Activated CD4-positive, alpha-beta T cell treated with anti-CD3 and anti-CD28 coated beads for 36 hours (primary cell): Measurements from ENCODE around the gene CBFA2T2. TPM values are rescaled to one million over a fixed set of nuclear protein-coding genes. Genes with fewer than 3 reads are reported as not detected.
"Not testable (repeated sequence)": the region's sequence is repeated elsewhere in the genome, so short reads cannot be mapped to it uniquely, and the experiment has no call there.

Experiments
- ATAC-seq: fragments of 200-7000 bp; cut with Tn5 transposase; one replicate; pipeline ENCODE4 v1.10.0; 2021; ENCODE audit warnings: mild to moderate bottlenecking, moderate library complexity
- CTCF ChIA-PET: fragments of 350-600 bp; sonication (Branson Sonifier 250); formaldehyde crosslinking; loops from one replicate; lab custom pipeline; 2021; ENCODE audit warnings: antibody characterized with exemption; lab: Charles Lee
- POLR2A ChIA-PET: fragments of 350-600 bp; sonication (Branson Sonifier 250); formaldehyde crosslinking; loops from one replicate; lab custom pipeline; 2021; ENCODE audit warnings: antibody characterized with exemption, inconsistent platforms; lab: Charles Lee
- DNase-seq: peaks from one replicate; pipeline ENCODE4 v3.0.0-alpha.2; 2020
- H3K27ac Mint-ChIP-seq: one replicate; pipeline ENCODE4 v1.8.0; 2021; ENCODE audit warnings: mixed read lengths
- H3K27me3 Mint-ChIP-seq: one replicate; pipeline ENCODE4 v1.8.0; 2021; ENCODE audit warnings: mixed read lengths
- H3K36me3 Mint-ChIP-seq: one replicate; pipeline ENCODE4 v1.8.0; 2021; ENCODE audit warnings: low read depth, mixed read lengths
- H3K4me1 Mint-ChIP-seq: one replicate; pipeline ENCODE4 v1.8.0; 2021; ENCODE audit warnings: mixed read lengths
- H3K4me3 Mint-ChIP-seq: one replicate; pipeline ENCODE4 v1.8.0; 2021; ENCODE audit warnings: mild to moderate bottlenecking, moderate library complexity, mixed read lengths
- H3K9me3 Mint-ChIP-seq: one replicate; pipeline ENCODE4 v1.8.0; 2021; ENCODE audit warnings: low read depth, mixed read lengths
- intact Hi-C, 2 experiments: fragments of 100-400 bp; cut with DNase I in 1 of 2; cut with micrococcal nuclease in 1 of 2; formaldehyde crosslinking; loops; one replicate each; pipeline versions ENCODE4 v1.14.2 to v1.15.1; 2022 to 2024; cut with DNase I, micrococcal nuclease
- total RNA-seq, 2 experiments: library from RNA; stranded (reverse); gene quantifications; one replicate each; pipeline ENCODE4 v1.2.3, GENCODE V29; 2021

CBFA2T2 gene
- total RNA-seq, 2 experiments from 2014 or later, result 10.9 to 12.9 TPM

GRCh38 chr20:33627577-33628216 lies 137.8 kb downstream of the CBFA2T2 start:
- intact Hi-C loops, result no loop called here
- peaks cover 40% of the 10 kb centered on the region for H3K36me3 Mint-ChIP-seq
- H3K4me1 Mint-ChIP-seq, result peaks cover 16% of the 10 kb centered on the region
- no peak overlapping the region for H3K27ac Mint-ChIP-seq
- ChIA-PET POLR2A (no interaction called here), CTCF (no interaction called here)
- no peaks in the 10 kb centered on the region for H3K9me3 Mint-ChIP-seq
- DNase-seq (no peak), ATAC-seq (no peak)
- no peaks in the 10 kb centered on the region for H3K27me3 Mint-ChIP-seq
- H3K4me3 Mint-ChIP-seq, result no peak overlapping the region

- CTCF ChIA-PET, result no interaction called here
- peaks cover 34% of the 10 kb centered on the region for H3K36me3 Mint-ChIP-seq
- no peak overlapping the region for H3K27ac Mint-ChIP-seq
Observed at GRCh38 chr20:33629533-33629932, 139.6 kb downstream of the CBFA2T2 start.

GRCh38 chr20:33629979-33630378 lies 140.1 kb downstream of the CBFA2T2 start:
- ChIA-PET CTCF (no interaction called here), POLR2A (no interaction called here)
- no peaks in the 10 kb centered on the region for H3K27me3 Mint-ChIP-seq
- H3K4me3 Mint-ChIP-seq, result no peak overlapping the region
- H3K36me3 Mint-ChIP-seq, result peaks cover 36% of the 10 kb centered on the region
- H3K27ac Mint-ChIP-seq, result no peak overlapping the region
- H3K4me1 Mint-ChIP-seq, result peaks cover 5% of the 10 kb centered on the region
- ATAC-seq (no peak), DNase-seq (no peak)
- H3K9me3 Mint-ChIP-seq, result no peaks in the 10 kb centered on the region
- intact Hi-C loops, result no loop called here

More at GRCh38 chr20:33629533-33629932, 139.6 kb downstream of the CBFA2T2 start:
- no peak overlapping the region for H3K4me3 Mint-ChIP-seq
- H3K27me3 Mint-ChIP-seq, result no peaks in the 10 kb centered on the region
- DNase-seq (no peak), ATAC-seq (no peak)
- H3K4me1 Mint-ChIP-seq, result peaks cover 8% of the 10 kb centered on the region
- H3K9me3 Mint-ChIP-seq, result no peaks in the 10 kb centered on the region
- POLR2A ChIA-PET, result no interaction called here
- intact Hi-C loops, result no loop called here

- no peak for DNase-seq
- Mint-ChIP-seq H3K27ac (peak overlapping the region; percentile 28), H3K4me1 (peaks cover 5% of the 10 kb centered on the region), H3K4me3 (no peak overlapping the region), H3K36me3 (peaks cover 33% of the 10 kb centered on the region), H3K27me3 (no peaks in the 10 kb centered on the region), H3K9me3 (no peaks in the 10 kb centered on the region)
- ATAC-seq, result no peak
- ChIA-PET CTCF (no interaction called here), POLR2A (no interaction called here)
- intact Hi-C loops, result no loop called here
Observed at GRCh38 chr20:33630507-33630906, 140.6 kb downstream of the CBFA2T2 start.

- H3K27me3 Mint-ChIP-seq, POLR2A ChIA-PET, H3K4me3 Mint-ChIP-seq, H3K27ac Mint-ChIP-seq, H3K4me1 Mint-ChIP-seq, H3K9me3 Mint-ChIP-seq, DNase-seq, ATAC-seq, intact Hi-C loops: not testable (repeated sequence)
- peaks cover 30% of the 10 kb centered on the region for H3K36me3 Mint-ChIP-seq
- CTCF ChIA-PET, result interaction anchor here (0.5 to 0.7 kb wide), 2 partner anchors 332 to 716 kb away, joined by 3 read pairs; no protein-coding TSS in a partner anchor
Observed at GRCh38 chr20:33631910-33632309, 142.0 kb downstream of the CBFA2T2 start.

- Mint-ChIP-seq H3K27ac (no peak overlapping the region), H3K4me3 (no peak overlapping the region), H3K27me3 (no peaks in the 10 kb centered on the region), H3K36me3 (peaks cover 23% of the 10 kb centered on the region), H3K9me3 (no peaks in the 10 kb centered on the region), H3K4me1 (peaks cover 5% of the 10 kb centered on the region)
- DNase-seq (no peak), ATAC-seq (no peak)
- POLR2A ChIA-PET, result no interaction called here
- CTCF ChIA-PET, result no interaction called here
- intact Hi-C loops, result no loop called here
Observed at GRCh38 chr20:33635341-33635740, 145.4 kb downstream of the CBFA2T2 start.

GRCh38 chr20:33636776-33637175 lies 146.9 kb downstream of the CBFA2T2 start:
- CTCF ChIA-PET, result interaction anchor here (0.6 kb wide), 1 partner anchor 152 kb away, joined by 3 read pairs; no protein-coding TSS in a partner anchor
- intact Hi-C loops, result no loop called here
- ATAC-seq (no peak), DNase-seq (no peak)
- peaks cover 5% of the 10 kb centered on the region for H3K4me1 Mint-ChIP-seq
- POLR2A ChIA-PET, result no interaction called here
- H3K9me3 Mint-ChIP-seq, result no peaks in the 10 kb centered on the region
- H3K36me3 Mint-ChIP-seq, result peaks cover 18% of the 10 kb centered on the region
- no peaks in the 10 kb centered on the region for H3K27me3 Mint-ChIP-seq
- H3K27ac Mint-ChIP-seq, result no peak overlapping the region
- H3K4me3 Mint-ChIP-seq, result no peak overlapping the region

GRCh38 chr20:33640287-33640686 lies 150.4 kb downstream of the CBFA2T2 start:
- Mint-ChIP-seq H3K27me3 (no peaks in the 10 kb centered on the region), H3K36me3 (peaks cover 15% of the 10 kb centered on the region), H3K4me1 (no peaks in the 10 kb centered on the region), H3K9me3 (no peaks in the 10 kb centered on the region), H3K4me3 (no peak overlapping the region), H3K27ac (peak overlapping the region; percentile 5)
- intact Hi-C loops, result no loop called here
- ChIA-PET POLR2A (interaction anchor here (0.7 kb wide), 1 partner anchor 228 kb away, joined by 9 read pairs; no protein-coding TSS in a partner anchor), CTCF (no interaction called here)
- ATAC-seq (no peak), DNase-seq (no peak)

- no peaks in the 10 kb centered on the region for H3K27me3 Mint-ChIP-seq
- H3K27ac Mint-ChIP-seq, result no peak overlapping the region
- H3K4me3 Mint-ChIP-seq, result no peak overlapping the region
- ChIA-PET POLR2A (no interaction called here), CTCF (no interaction called here)
- no peaks in the 10 kb centered on the region for H3K9me3 Mint-ChIP-seq
- DNase-seq (no peak), ATAC-seq (no peak)
- intact Hi-C loops, result no loop called here
- peaks cover 16% of the 10 kb centered on the region for H3K36me3 Mint-ChIP-seq
- peaks cover 17% of the 10 kb centered on the region for H3K4me1 Mint-ChIP-seq
Observed at GRCh38 chr20:33644313-33645071, 154.6 kb downstream of the CBFA2T2 start.

- ChIA-PET POLR2A (no interaction called here), CTCF (no interaction called here)
- ATAC-seq, result no peak
- Mint-ChIP-seq H3K27ac (no peak overlapping the region), H3K4me1 (peaks cover 22% of the 10 kb centered on the region), H3K4me3 (no peak overlapping the region), H3K36me3 (peaks cover 14% of the 10 kb centered on the region), H3K27me3 (no peaks in the 10 kb centered on the region), H3K9me3 (no peaks in the 10 kb centered on the region)
- no peak for DNase-seq
- intact Hi-C loops, result no loop called here
Observed at GRCh38 chr20:33645072-33645358, 155.1 kb downstream of the CBFA2T2 start.

GRCh38 chr20:33645396-33645795 lies 155.5 kb downstream of the CBFA2T2 start:
- peaks cover 22% of the 10 kb centered on the region for H3K4me1 Mint-ChIP-seq
- POLR2A ChIA-PET, result no interaction called here
- intact Hi-C loops, result no loop called here
- no peaks in the 10 kb centered on the region for H3K27me3 Mint-ChIP-seq
- no peaks in the 10 kb centered on the region for H3K9me3 Mint-ChIP-seq
- H3K4me3 Mint-ChIP-seq, result no peak overlapping the region
- no peak overlapping the region for H3K27ac Mint-ChIP-seq
- DNase-seq (no peak), ATAC-seq (no peak)
- CTCF ChIA-PET, result no interaction called here
- H3K36me3 Mint-ChIP-seq, result peaks cover 10% of the 10 kb centered on the region

- no peaks in the 10 kb centered on the region for H3K27me3 Mint-ChIP-seq
- H3K4me3 Mint-ChIP-seq, result no peak overlapping the region
- ChIA-PET POLR2A (no interaction called here), CTCF (no interaction called here)
- DNase-seq, result no peak
- intact Hi-C loops, result no loop called here
- H3K27ac Mint-ChIP-seq, result no peak overlapping the region
- peaks cover 9% of the 10 kb centered on the region for H3K36me3 Mint-ChIP-seq
- H3K9me3 Mint-ChIP-seq, result no peaks in the 10 kb centered on the region
- no peak for ATAC-seq
- peaks cover 22% of the 10 kb centered on the region for H3K4me1 Mint-ChIP-seq
Observed at GRCh38 chr20:33646191-33646590, 156.3 kb downstream of the CBFA2T2 start.
